Trophoblast cell (in vitro differentiated cells and primary cell): ENCODE measurements around the gene DTNBP1.
"Not testable (repeated sequence)": the region's sequence is repeated elsewhere in the genome, so short reads cannot be mapped to it uniquely, and the experiment has no call there.

Experiments used
- DNase-seq, 2 donors: peaks; one replicate each; pipeline ENCODE4 v3.0.0-alpha.2; 2016
- H2AFZ ChIP-seq: 2 replicates; pipeline ENCODE4 v1.6.1; 2013; ENCODE audit warnings: low read length, moderate library complexity, mild to moderate bottlenecking; ENCODE audit not compliant: insufficient read depth, poor library complexity
- H2AK5ac ChIP-seq: 2 replicates; pipeline ENCODE4 v1.6.1; 2013; ENCODE audit warnings: mild to moderate bottlenecking, low read length
- H2BK120ac ChIP-seq: 2 replicates; pipeline ENCODE4 v1.6.1; 2013; ENCODE audit warnings: low read length, mild to moderate bottlenecking, moderate library complexity; ENCODE audit not compliant: insufficient read depth, poor library complexity
- H2BK12ac ChIP-seq: 2 replicates; pipeline ENCODE4 v1.6.1; 2013; ENCODE audit warnings: mild to moderate bottlenecking, low read length, moderate library complexity
- H2BK5ac ChIP-seq: 2 replicates; pipeline ENCODE4 v1.6.1; 2013; ENCODE audit warnings: low read length, low read depth, moderate library complexity, mild to moderate bottlenecking; ENCODE audit not compliant: poor library complexity
- H3K14ac ChIP-seq: 2 replicates; pipeline ENCODE4 v1.6.1; 2013; ENCODE audit warnings: mild to moderate bottlenecking, low read length
- H3K18ac ChIP-seq: 2 replicates; pipeline ENCODE4 v1.6.1; 2013; ENCODE audit warnings: mild to moderate bottlenecking, low read length
- H3K23ac ChIP-seq: 2 replicates; pipeline ENCODE4 v1.6.1; 2013; ENCODE audit warnings: low read length
- H3K27ac ChIP-seq: 2 replicates; pipeline ENCODE4 v1.5.1; 2013; ENCODE audit warnings: low read depth, mild to moderate bottlenecking, inconsistent platforms, low read length, moderate library complexity
- H3K27me3 ChIP-seq: 2 replicates; pipeline ENCODE4 v1.6.1; 2013; ENCODE audit warnings: inconsistent platforms, mild to moderate bottlenecking, low read length, moderate library complexity; ENCODE audit not compliant: insufficient read depth
- H3K36me3 ChIP-seq, 2 experiments: 1 replicate in 1 of 2; 2 replicates in 1 of 2; pipeline ENCODE4 v1.6.1; 2013; ENCODE audit warnings: low read length in 2 of 2, mild to moderate bottlenecking in 2 of 2, moderate library complexity in 1 of 2; ENCODE audit not compliant: insufficient read depth in 2 of 2, control insufficient read depth in 1 of 2
- H3K4ac ChIP-seq: 2 replicates; pipeline ENCODE4 v1.6.1; 2013; ENCODE audit warnings: low read depth, mild to moderate bottlenecking, low read length, moderate library complexity
- H3K4me1 ChIP-seq, 2 experiments: 1 replicate in 1 of 2; 2 replicates in 1 of 2; pipeline ENCODE4 v1.6.1; 2013; ENCODE audit warnings: low read length in 2 of 2, mild to moderate bottlenecking in 2 of 2, moderate library complexity in 1 of 2; ENCODE audit not compliant: insufficient read depth in 2 of 2, control insufficient read depth in 1 of 2
- H3K4me2 ChIP-seq: 2 replicates; pipeline ENCODE4 v1.6.1; 2013; ENCODE audit warnings: inconsistent platforms, mild to moderate bottlenecking, low read length, moderate library complexity
- H3K4me3 ChIP-seq: 2 replicates; pipeline ENCODE4 v1.5.1; 2013; ENCODE audit warnings: mild to moderate bottlenecking, low read depth, low read length, inconsistent platforms
- H3K79me1 ChIP-seq: one replicate; pipeline ENCODE4 v1.6.1; 2013; ENCODE audit warnings: low read length
- H3K79me2 ChIP-seq: 2 replicates; pipeline ENCODE4 v1.6.1; 2013; ENCODE audit warnings: low read length, mild to moderate bottlenecking; ENCODE audit not compliant: control insufficient read depth, insufficient read depth, poor library complexity
- H3K9ac ChIP-seq: 2 replicates; pipeline ENCODE4 v1.6.1; 2013; ENCODE audit warnings: mild to moderate bottlenecking, low read length
- H3K9me3 ChIP-seq: 2 replicates; pipeline ENCODE4 v1.6.1; 2013; ENCODE audit warnings: low read depth, mild to moderate bottlenecking, control low read depth, inconsistent platforms, low read length; ENCODE audit not compliant: insufficient read depth
- H4K12ac ChIP-seq: 2 replicates; pipeline ENCODE4 v1.6.1; 2013; ENCODE audit warnings: low read depth, mild to moderate bottlenecking, low read length, moderate library complexity
- H4K8ac ChIP-seq: 2 replicates; pipeline ENCODE4 v1.6.1; 2013; ENCODE audit warnings: low read depth, mild to moderate bottlenecking, low read length, moderate library complexity
- H4K91ac ChIP-seq: one replicate; pipeline ENCODE4 v1.6.1; 2013; ENCODE audit warnings: low read depth, mild to moderate bottlenecking, low read length, moderate library complexity
- WGBS: extraction: QIAGEN DNeasy Blood & Tissue Kit; methylation state at CpG from one replicate; pipeline ENCODE4 v1.1.7; 2013; ENCODE audit warnings: missing lambda C conversion rate; ENCODE audit not compliant: insufficient read length, insufficient coverage; ENCODE audit errors: extremely low coverage; 5-methylcytosine and 5-hydroxymethylcytosine counted together

The DTNBP1 gene

GRCh38 chr6:15546591-15546990, 116.2 kb downstream of the DTNBP1 start:
- H3K4me2 ChIP-seq, result no peak overlapping the region
- H3K4ac ChIP-seq, result no peak overlapping the region
- no peaks in the 10 kb centered on the region for H3K27me3 ChIP-seq
- H3K79me1 ChIP-seq, result peaks cover 2% of the 10 kb centered on the region
- peaks cover 2% of the 10 kb centered on the region for H3K79me2 ChIP-seq
- no peak overlapping the region for H2AK5ac ChIP-seq
- H2AFZ ChIP-seq, result no peak overlapping the region
- H3K18ac ChIP-seq, result no peak overlapping the region
- H4K91ac ChIP-seq, result no peak overlapping the region
- DNase-seq, result peak; percentile 28 to 82
- no peak overlapping the region for H3K9ac ChIP-seq
- H2BK12ac ChIP-seq, result no peak overlapping the region
- no peak overlapping the region for H3K4me3 ChIP-seq
- no peak overlapping the region for H2BK120ac ChIP-seq
- H3K4me1 ChIP-seq, result peaks cover 4 to 5% of the 10 kb centered on the region in 2 experiments
- H3K23ac ChIP-seq, result no peak overlapping the region
- WGBS, result no CpG with 5 or more reads among the region's 5 CpGs
- no peaks in the 10 kb centered on the region for H3K36me3 ChIP-seq
- no peak overlapping the region for H3K14ac ChIP-seq
- H3K27ac ChIP-seq, result no peak overlapping the region
- no peak overlapping the region for H2BK5ac ChIP-seq
- H3K9me3 ChIP-seq, result no peaks in the 10 kb centered on the region
- H4K8ac ChIP-seq, result no peak overlapping the region
- H4K12ac ChIP-seq, result no peak overlapping the region

GRCh38 chr6:15544321-15544900, 118.4 kb downstream of the DTNBP1 start:
- Histone ChIP-seq H3K27ac (no peak overlapping the region), H4K12ac (no peak overlapping the region), H2AFZ (no peak overlapping the region), H3K4me3 (no peak overlapping the region), H3K4ac (no peak overlapping the region), H3K23ac (no peak overlapping the region), H4K91ac (no peak overlapping the region), H3K9me3 (no peaks in the 10 kb centered on the region), H2AK5ac (no peak overlapping the region), H4K8ac (no peak overlapping the region), H3K27me3 (no peaks in the 10 kb centered on the region), H2BK5ac (no peak overlapping the region), H3K14ac (no peak overlapping the region), H3K18ac (no peak overlapping the region), H3K9ac (no peak overlapping the region), H2BK12ac (no peak overlapping the region), H2BK120ac (no peak overlapping the region), H3K4me1 (peaks cover 0 to 2% of the 10 kb centered on the region in 2 experiments), H3K36me3 (no peaks in the 10 kb centered on the region), H3K79me2 (peaks cover 2% of the 10 kb centered on the region), H3K4me2 (no peak overlapping the region), H3K79me1 (no peaks in the 10 kb centered on the region)
- peak; percentile 38 to 90 for DNase-seq
- WGBS, result no CpG with 5 or more reads among the region's 4 CpGs

GRCh38 chr6:15543332-15543917, 119.4 kb downstream of the DTNBP1 start:
- H3K18ac ChIP-seq, H3K9ac ChIP-seq, H2BK12ac ChIP-seq, H2BK5ac ChIP-seq, H2BK120ac ChIP-seq, H3K36me3 ChIP-seq, H3K14ac ChIP-seq, H4K8ac ChIP-seq, H3K4me2 ChIP-seq, H3K27me3 ChIP-seq, DNase-seq, H2AFZ ChIP-seq, H2AK5ac ChIP-seq, H3K9me3 ChIP-seq, H3K4me3 ChIP-seq, H4K12ac ChIP-seq, H3K4me1 ChIP-seq, H3K23ac ChIP-seq, H3K79me2 ChIP-seq, H4K91ac ChIP-seq, H3K79me1 ChIP-seq, H3K4ac ChIP-seq, H3K27ac ChIP-seq: not testable (repeated sequence)
- WGBS, result no CpG with 5 or more reads among the region's 5 CpGs

GRCh38 chr6:15539722-15540270, 123.0 kb downstream of the DTNBP1 start:
- H3K18ac ChIP-seq, result no peak overlapping the region
- no peak overlapping the region for H3K4ac ChIP-seq
- no peak overlapping the region for H3K23ac ChIP-seq
- H3K27me3 ChIP-seq, result no peaks in the 10 kb centered on the region
- H3K79me2 ChIP-seq, result no peaks in the 10 kb centered on the region
- H3K14ac ChIP-seq, result no peak overlapping the region
- no peak overlapping the region for H2AK5ac ChIP-seq
- no peak overlapping the region for H2BK12ac ChIP-seq
- H2BK120ac ChIP-seq, result no peak overlapping the region
- H3K4me2 ChIP-seq, result no peak overlapping the region
- no peak overlapping the region for H3K27ac ChIP-seq
- H4K91ac ChIP-seq, result no peak overlapping the region
- no peak overlapping the region for H3K4me3 ChIP-seq
- no peak for DNase-seq
- no peak overlapping the region for H3K9ac ChIP-seq
- no peak overlapping the region for H2AFZ ChIP-seq
- H3K79me1 ChIP-seq, result no peaks in the 10 kb centered on the region
- no peak overlapping the region for H4K8ac ChIP-seq
- peaks cover 3% of the 10 kb centered on the region for H3K9me3 ChIP-seq
- no peak overlapping the region for H4K12ac ChIP-seq
- no peak overlapping the region for H2BK5ac ChIP-seq
- WGBS, result no CpG with 5 or more reads among the region's 7 CpGs
- H3K4me1 ChIP-seq, result no peaks in the 10 kb centered on the region
- no peaks in the 10 kb centered on the region for H3K36me3 ChIP-seq
